GM10248 (cell line): ENCODE data around the gene CLEC16A.

Experiments used
- CTCF ChIA-PET: fragments of 300-600 bp; sonication (Branson Sonifier 250); formaldehyde crosslinking; extraction: SDS; loops from one replicate; lab custom pipeline; 2021; ENCODE audit warnings: antibody characterized with exemption; lab: Yijun Ruan, JAX
- POLR2A ChIA-PET: fragments of 350-650 bp; sonication (Branson Sonifier 250); formaldehyde crosslinking; extraction: SDS; loops from one replicate; lab custom pipeline; 2020; ENCODE audit warnings: antibody characterized with exemption; lab: Yijun Ruan, JAX
- DNase-seq: peaks from one replicate; pipeline ENCODE4 v3.0.0; 2012; ENCODE audit errors: extremely low spot score
- TF ChIP-seq, protein P1 (sequence below): IDR thresholded peaks from 2 replicates; pipeline ENCODE4 v1.5.1; 2012; ENCODE audit warnings: mild to moderate bottlenecking, low read depth; ENCODE audit errors: extremely low read depth, missing control alignments, control extremely low read depth

Gene CLEC16A

DNA sequence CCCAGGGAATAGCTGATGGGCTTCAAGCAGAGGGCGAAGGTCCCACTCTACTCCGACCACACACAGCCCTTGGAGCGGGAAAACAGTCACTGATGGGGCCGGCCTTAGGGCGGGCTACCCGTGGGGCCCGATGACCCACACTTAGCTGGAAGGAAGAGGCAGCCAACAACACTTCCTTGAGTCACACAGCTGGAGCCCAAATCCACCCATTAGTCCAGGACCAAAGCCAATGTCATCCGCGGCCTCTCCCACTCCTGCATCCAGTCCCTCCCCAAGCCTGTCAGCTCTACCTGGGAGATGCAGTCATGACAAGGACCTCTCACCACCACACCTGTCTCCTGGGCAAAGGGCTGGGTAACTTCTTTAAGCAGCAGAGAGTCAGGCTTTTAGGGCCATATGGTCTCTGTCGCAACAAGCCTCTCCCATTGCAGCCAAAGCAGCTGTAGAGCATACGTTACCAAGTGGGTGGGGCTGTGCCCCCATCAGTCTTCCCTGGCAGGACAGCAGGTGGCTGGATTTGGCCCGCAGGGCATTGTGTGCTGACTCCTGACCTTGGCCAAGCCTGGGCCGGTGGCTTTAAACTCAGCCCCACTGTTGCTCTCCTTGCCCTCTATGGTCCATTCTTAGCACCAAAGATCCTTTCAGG lies 200.9 kb downstream of the CLEC16A start:
- POLR2A ChIA-PET, result no interaction called here
- TF ChIP-seq, protein P1, sequence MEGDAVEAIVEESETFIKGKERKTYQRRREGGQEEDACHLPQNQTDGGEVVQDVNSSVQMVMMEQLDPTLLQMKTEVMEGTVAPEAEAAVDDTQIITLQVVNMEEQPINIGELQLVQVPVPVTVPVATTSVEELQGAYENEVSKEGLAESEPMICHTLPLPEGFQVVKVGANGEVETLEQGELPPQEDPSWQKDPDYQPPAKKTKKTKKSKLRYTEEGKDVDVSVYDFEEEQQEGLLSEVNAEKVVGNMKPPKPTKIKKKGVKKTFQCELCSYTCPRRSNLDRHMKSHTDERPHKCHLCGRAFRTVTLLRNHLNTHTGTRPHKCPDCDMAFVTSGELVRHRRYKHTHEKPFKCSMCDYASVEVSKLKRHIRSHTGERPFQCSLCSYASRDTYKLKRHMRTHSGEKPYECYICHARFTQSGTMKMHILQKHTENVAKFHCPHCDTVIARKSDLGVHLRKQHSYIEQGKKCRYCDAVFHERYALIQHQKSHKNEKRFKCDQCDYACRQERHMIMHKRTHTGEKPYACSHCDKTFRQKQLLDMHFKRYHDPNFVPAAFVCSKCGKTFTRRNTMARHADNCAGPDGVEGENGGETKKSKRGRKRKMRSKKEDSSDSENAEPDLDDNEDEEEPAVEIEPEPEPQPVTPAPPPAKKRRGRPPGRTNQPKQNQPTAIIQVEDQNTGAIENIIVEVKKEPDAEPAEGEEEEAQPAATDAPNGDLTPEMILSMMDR, result no peak
- DNase-seq, result no peak
- CTCF ChIA-PET, result interaction anchor here (2.5 kb wide), 1 partner anchor 8 kb away, joined by 8 read pairs; no protein-coding TSS in a partner anchor

DNA sequence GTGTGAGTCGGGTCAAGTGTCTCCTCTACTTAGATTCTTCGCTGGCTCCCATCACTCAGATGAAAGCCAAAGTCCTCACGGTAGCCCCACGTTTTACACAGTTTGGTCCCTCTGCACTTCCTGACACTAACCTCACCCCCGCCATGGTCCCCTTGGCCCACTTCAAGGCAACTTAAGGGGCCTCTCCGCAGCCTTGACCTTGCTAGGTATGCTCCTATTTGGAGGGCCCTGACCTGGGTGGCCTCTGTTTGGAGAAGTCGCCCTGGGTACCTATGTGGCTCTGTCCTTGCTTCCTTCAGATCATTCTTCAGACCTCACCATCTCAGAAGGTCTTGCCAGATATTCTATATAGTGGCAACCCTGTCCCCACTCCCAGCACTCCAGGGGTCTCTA lies 201.5 kb downstream of the CLEC16A start:
- ChIA-PET POLR2A (no interaction called here), CTCF (interaction anchor here (2.5 kb wide), 1 partner anchor 8 kb away, joined by 8 read pairs; no protein-coding TSS in a partner anchor)
- no peak for DNase-seq
- TF ChIP-seq, protein P1, result no peak

DNA sequence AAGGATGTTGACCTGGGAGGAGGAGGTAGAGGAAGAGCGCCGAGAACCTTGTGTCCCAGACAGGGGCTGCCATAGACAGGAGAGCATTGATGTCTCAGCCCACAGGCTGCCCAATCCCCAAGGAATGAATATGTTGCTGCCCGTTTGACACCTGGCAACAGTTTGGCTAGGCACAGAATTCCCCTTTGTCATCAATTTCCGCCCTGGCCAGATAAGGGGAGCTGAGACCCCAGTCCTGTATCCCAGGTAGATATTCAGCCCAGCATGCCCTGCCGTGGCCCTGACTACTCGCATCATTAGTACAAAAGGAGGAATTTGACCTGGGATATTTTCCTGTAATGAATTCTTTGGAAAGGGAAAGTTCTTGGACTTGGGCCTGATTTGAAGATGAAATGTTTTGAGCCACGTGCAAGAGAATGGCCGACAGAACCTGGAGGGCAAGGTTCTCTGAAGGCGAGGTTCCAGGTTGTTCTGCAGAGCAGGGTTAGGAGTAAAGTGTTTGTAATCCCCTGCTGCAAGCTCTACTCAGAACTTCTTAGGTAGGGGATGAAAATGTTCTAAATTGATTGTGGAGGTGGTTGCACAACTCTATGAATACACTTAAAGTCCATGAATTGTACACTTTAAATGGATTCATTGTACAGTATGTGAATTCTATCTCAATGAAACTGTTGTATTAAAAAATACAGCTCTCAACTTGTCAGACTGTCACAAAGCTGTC lies 202.8 kb downstream of the CLEC16A start:
- TF ChIP-seq, protein P1, result no peak
- CTCF ChIA-PET, result interaction anchor here (1.2 kb wide), 1 partner anchor 9 kb away, joined by 3 read pairs; no protein-coding TSS in a partner anchor
- POLR2A ChIA-PET, result no interaction called here
- DNase-seq, result no peak

DNA sequence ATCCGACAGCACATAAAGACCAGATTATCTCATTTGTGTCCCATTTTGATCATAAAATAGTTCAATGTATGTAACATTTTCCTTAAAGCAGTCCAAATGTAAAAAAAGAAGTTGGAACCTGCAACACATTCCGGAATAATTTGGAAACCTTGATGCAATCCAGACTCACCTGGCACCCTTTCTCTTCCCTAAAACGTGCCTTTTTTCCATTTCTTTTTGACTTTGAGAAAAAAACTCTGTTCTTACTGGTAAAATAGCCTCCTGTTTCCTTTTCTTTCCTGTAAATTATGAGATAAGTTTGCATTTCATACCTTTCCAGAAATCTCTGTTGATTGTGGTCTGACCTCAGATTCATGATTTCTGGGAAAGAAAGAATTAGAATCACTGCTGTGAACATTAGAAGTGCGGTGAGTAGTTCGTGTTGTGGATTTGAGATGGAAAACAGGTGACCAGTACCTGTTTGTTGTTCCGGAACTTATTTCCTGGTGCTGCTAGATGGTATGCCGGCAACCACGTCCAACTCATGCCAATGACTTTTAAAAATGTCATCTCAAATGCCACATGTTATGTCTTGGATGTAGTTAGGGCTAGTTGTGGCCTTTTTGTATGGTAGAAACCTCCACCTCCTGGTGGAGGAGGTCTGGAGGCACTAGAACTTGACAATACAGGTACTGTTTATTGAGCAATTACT lies 203.5 kb downstream of the CLEC16A start:
- TF ChIP-seq, protein P1, result no peak
- ChIA-PET CTCF (interaction anchor here (1.2 kb wide), 1 partner anchor 9 kb away, joined by 3 read pairs; no protein-coding TSS in a partner anchor), POLR2A (no interaction called here)
- no peak for DNase-seq

DNA sequence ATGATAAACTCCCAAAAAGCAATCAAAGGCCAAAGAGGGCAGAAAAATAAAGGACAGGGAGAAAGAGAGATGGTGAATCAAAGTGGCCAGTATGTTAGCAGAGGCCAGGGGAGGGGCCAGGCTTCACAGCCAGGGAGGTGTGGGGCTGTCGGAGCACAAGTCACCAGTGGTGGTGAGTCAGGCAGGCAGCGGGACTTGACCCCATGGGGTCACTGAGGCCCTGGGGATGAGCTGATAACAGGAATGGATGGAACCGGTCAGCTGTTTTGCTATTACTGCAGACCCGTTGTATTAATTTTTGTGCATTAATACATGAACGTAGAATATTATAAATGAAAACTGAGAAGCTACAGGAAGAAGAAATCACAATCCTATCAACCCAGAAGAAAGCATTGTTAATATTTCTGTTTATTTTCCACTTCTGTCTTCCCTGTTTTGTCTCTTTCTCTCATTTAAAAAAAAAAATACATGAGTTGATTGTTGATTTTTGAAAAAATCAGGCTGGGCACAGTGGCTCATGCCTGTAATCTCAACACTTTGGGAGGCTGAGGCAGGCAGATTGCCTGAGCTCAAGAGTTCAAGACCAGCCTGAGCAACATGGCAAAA lies 204.8 kb downstream of the CLEC16A start:
- POLR2A ChIA-PET, result no interaction called here
- CTCF ChIA-PET, result interaction anchor here (1.4 kb wide), 1 partner anchor 42 kb away, joined by 3 read pairs; no protein-coding TSS in a partner anchor
- no peak for DNase-seq
- TF ChIP-seq, protein P1, result no peak

DNA sequence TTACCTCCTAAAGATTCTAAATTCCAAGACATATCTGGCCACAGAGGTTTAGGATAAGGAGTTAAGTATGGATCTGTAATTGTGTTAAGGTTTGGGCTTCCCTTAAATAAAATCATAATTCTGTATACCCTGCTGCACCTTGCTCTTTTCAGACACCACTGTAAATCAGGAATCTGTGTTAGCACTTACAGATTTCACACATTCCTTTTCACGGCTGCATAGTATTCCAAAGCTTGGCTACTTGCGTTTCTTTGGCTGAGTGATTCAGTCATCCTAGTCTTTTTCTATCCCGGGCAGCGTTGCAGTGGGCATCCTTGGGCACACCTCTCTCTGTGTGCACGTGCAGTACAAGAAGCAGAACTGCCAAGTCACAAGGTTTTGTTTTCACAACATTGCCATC lies 205.8 kb downstream of the CLEC16A start:
- POLR2A ChIA-PET, result no interaction called here
- TF ChIP-seq, protein P1, result no peak
- DNase-seq, result no peak
- CTCF ChIA-PET, result interaction anchor here (1.4 kb wide), 1 partner anchor 43 kb away, joined by 3 read pairs; no protein-coding TSS in a partner anchor
